NCI-H128 (cell line): ENCODE data around the gene PADI6.

ENCODE experiments used
- DNase-seq: peaks from one replicate; lab custom pipeline; 2025; ENCODE audit not compliant: unreplicated experiment; lab: John Stamatoyannopoulos, UW

The PADI6 gene

GRCh38 chr1:17434016-17434415, 62.0 kb downstream of the PADI6 start:
- DNase-seq: no peak

GRCh38 chr1:17434601-17435000, 62.6 kb downstream of the PADI6 start:
- DNase-seq: no peak

GRCh38 chr1:17436380-17437174, 64.6 kb downstream of the PADI6 start:
- no peak for DNase-seq

DNA sequence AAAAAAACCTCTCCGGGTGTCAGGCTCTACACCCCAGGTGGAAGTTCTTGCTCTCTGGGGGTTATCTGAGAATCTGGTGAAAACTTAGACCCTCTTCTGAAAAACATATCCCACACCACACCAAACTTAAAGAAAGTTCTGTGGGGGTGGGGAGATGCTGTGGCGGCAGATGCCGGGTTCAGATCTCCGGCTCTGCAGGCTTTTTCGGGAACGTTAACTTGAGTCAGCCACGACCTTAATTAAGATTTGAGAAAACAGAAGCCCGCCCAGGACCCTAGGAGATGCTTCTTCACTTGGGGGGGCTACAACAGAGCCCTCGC, 65.2 kb downstream of the PADI6 start:
- no peak for DNase-seq

GRCh38 chr1:17437580-17438317, 65.8 kb downstream of the PADI6 start:
- peak; percentile 56 for DNase-seq

DNA sequence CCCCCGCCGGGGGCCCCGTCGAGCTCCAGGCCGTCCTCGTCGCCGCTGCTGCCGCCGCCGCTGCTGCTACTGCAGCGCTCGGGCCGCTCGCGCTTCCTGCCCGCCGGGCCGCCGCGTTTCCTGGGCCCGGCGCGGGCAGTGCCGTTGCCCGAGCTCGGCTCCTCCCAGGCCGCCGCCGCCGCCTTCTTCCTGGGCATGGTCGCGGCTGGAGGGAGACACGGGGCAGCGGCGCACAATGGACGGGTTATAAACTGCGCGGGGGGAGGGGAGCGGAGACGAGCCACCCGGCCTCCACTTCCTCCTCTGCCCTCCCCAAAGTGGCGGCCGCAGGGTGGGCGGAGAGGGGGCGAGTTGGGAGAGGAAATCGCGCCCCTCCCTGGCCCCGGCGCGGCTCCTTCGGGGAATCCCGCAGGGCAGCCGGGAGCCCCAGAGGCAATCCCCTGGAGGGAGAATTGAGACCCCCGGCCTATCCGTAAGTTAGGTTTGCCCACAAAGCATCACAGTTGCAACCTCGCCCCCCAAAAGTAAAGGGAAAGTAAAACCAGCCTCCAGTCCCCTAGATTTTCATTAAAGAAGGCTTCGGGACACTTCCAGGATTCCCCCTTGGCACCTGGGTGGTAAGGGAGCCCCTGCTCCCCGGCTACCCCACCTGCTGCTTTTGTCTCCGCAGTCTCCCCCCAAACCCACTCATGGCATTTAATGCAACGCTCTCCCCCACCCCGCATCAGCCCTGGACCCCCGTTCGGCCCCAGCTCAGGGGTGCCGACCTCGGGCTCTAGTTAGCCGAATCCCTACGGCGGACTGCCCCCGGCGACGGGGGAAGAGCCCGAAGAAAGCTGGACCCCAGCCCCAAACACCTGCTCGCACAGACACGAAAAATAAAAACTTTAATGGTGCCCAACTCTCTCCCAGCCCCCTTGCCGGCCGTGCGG, 66.6 kb downstream of the PADI6 start:
- no peak for DNase-seq

- DNase-seq: peak; percentile 77
Measured at GRCh38 chr1:17439250-17440073, 67.5 kb downstream of the PADI6 start, which contains the start of gene RCC2. RCC2 (minus strand) TSS chr1:17439677; CDS start chr1:17438514, 1,163 bp downstream.

DNA sequence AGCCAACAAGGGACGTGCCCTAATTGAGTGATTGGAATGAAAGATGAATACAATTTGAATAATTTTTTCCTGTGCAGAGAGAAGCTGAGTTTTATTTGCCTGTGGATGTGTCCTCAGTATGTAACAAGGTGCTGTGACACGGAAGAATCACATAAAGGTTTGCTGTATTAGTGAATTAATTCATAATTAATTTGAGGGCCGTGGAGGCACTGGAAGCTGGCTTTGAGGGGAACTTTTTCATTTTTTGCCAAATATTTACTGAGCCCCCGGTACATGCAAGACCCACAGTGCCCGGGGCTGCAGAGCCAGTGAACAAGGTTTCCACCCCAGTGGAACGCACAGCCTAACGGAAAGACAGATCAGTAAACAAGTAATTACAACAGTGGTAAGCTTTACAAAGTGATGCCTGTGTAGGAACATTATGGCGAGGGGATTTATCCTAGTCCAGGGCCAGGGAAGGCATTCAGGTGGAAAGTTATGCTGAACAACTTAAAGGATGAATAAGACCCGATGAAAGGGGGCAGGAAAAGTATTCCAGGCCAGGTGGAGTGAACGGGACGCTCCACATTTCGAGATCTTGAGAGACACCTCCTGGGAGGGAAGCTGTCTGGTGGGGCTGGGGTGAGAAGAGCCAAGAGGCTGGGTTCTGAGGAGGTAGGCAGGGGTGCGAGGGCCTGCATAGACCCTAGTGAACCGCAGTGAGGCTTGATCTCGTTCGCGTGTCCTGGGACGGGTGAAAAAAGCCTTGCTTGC, 68.3 kb downstream of the PADI6 start:
- no peak for DNase-seq

DNA sequence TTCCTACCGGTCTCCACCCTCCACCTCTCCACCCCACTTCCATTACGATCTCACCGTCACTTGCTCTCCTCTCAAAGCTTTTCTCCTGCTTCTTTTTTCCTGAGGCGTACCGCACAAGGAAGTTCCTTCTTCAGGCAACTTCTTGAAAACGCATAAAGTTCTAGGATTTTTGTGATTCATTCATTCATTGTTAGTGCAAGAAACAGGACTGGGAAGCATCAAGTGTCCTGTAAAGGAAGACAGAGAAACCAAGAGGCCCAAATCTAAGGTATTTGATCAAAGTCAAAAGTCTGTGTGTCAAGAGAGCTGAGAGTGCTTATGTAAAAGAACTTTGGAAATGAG, 68.8 kb downstream of the PADI6 start:
- DNase-seq: no peak

GRCh38 chr1:17441265-17441992, 69.4 kb downstream of the PADI6 start:
- DNase-seq: no peak

DNA sequence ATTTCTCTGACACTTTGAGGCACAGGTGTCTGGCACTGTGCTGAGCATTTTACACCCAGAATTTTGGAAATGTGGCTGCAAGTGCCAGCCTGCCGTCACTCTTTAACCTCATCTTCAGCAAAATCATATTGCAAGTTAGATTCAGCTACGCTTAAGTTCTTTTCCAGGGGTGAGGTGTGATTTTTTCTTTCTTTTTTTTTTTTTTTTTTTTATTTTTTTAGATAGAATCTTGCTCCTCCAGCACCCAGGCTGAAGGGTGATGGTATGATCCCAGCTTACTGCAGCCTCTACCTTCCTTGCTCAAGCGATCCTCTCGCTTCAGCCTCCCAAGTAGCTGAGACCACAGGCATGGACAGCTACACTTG, 70.0 kb downstream of the PADI6 start:
- no peak for DNase-seq

- no peak for DNase-seq
Measured at GRCh38 chr1:17442841-17443240, 70.8 kb downstream of the PADI6 start.

GRCh38 chr1:17447501-17447992, 75.6 kb downstream of the PADI6 start:
- no peak for DNase-seq
